ES-I3 (cell line): ENCODE results near the gene ZCCHC2.

Source experiments
- H3K36me3 ChIP-seq: 2 replicates; pipeline ENCODE4 v1.6.1; 2013; ENCODE audit warnings: mild to moderate bottlenecking, low read length, control low read depth, moderate library complexity; ENCODE audit not compliant: insufficient read depth
- H3K4me1 ChIP-seq: 2 replicates; pipeline ENCODE4 v1.6.1; 2013; ENCODE audit warnings: mild to moderate bottlenecking, control low read depth, low read length; ENCODE audit not compliant: insufficient read depth
- H3K9ac ChIP-seq: 2 replicates; pipeline ENCODE4 v1.6.1; 2013; ENCODE audit warnings: low read depth, mild to moderate bottlenecking, low read length, moderate library complexity
- H3K9me3 ChIP-seq: 2 replicates; pipeline ENCODE4 v1.6.1; 2013; ENCODE audit warnings: mild to moderate bottlenecking, low read length, moderate library complexity; ENCODE audit not compliant: control insufficient read depth, insufficient read depth

The ZCCHC2 gene

GRCh38 chr18:62499263-62499650 is 23.6 kb upstream of the ZCCHC2 start:
- no peak overlapping the region for H3K9ac ChIP-seq
- H3K9me3 ChIP-seq: no peaks in the 10 kb centered on the region
- H3K4me1 ChIP-seq: no peaks in the 10 kb centered on the region
- no peaks in the 10 kb centered on the region for H3K36me3 ChIP-seq

- Histone ChIP-seq H3K9ac (no peak overlapping the region), H3K4me1 (no peaks in the 10 kb centered on the region), H3K9me3 (no peaks in the 10 kb centered on the region)
Observed at GRCh38 chr18:62500174-62500573, 22.7 kb upstream of the ZCCHC2 start.

GRCh38 chr18:62500966-62501591 is 21.7 kb upstream of the ZCCHC2 start:
- Histone ChIP-seq H3K9ac (no peak overlapping the region), H3K36me3 (no peaks in the 10 kb centered on the region), H3K4me1 (no peaks in the 10 kb centered on the region), H3K9me3 (no peaks in the 10 kb centered on the region)

More at GRCh38 chr18:62500174-62500573, 22.7 kb upstream of the ZCCHC2 start:
- H3K36me3 ChIP-seq: no peaks in the 10 kb centered on the region

GRCh38 chr18:62505669-62506494 is 16.9 kb upstream of the ZCCHC2 start:
- H3K9me3 ChIP-seq: no peaks in the 10 kb centered on the region
- H3K36me3 ChIP-seq: no peaks in the 10 kb centered on the region
- H3K9ac ChIP-seq: no peak overlapping the region
- peaks cover 6% of the 10 kb centered on the region for H3K4me1 ChIP-seq

- peaks cover 6% of the 10 kb centered on the region for H3K4me1 ChIP-seq
- no peaks in the 10 kb centered on the region for H3K9me3 ChIP-seq
- H3K36me3 ChIP-seq: no peaks in the 10 kb centered on the region
- H3K9ac ChIP-seq: no peak overlapping the region
Observed at GRCh38 chr18:62506495-62507143, 16.2 kb upstream of the ZCCHC2 start.

GRCh38 chr18:62509779-62510178 is 13.0 kb upstream of the ZCCHC2 start:
- Histone ChIP-seq H3K36me3 (no peaks in the 10 kb centered on the region), H3K4me1 (peaks cover 6% of the 10 kb centered on the region), H3K9ac (no peak overlapping the region), H3K9me3 (0 out of 2 replicates have a peak, but pooled peaks cover 4% of the 10 kb centered on the region)

GRCh38 chr18:62510789-62511188 is 12.0 kb upstream of the ZCCHC2 start:
- Histone ChIP-seq H3K36me3 (no peaks in the 10 kb centered on the region), H3K9ac (no peak overlapping the region), H3K9me3 (0 out of 2 replicates have a peak, but pooled peaks cover 4% of the 10 kb centered on the region), H3K4me1 (peaks cover 6% of the 10 kb centered on the region)

GRCh38 chr18:62512532-62512931 is 10.3 kb upstream of the ZCCHC2 start:
- Histone ChIP-seq H3K36me3 (no peaks in the 10 kb centered on the region), H3K9me3 (0 out of 2 replicates have a peak, but pooled peaks cover 4% of the 10 kb centered on the region), H3K9ac (no peak overlapping the region), H3K4me1 (no peaks in the 10 kb centered on the region)

GRCh38 chr18:62512996-62513395 is 9.8 kb upstream of the ZCCHC2 start:
- Histone ChIP-seq H3K9ac (no peak overlapping the region), H3K4me1 (no peaks in the 10 kb centered on the region), H3K9me3 (0 out of 2 replicates have a peak, but pooled peaks cover 4% of the 10 kb centered on the region), H3K36me3 (no peaks in the 10 kb centered on the region)

GRCh38 chr18:62514570-62514969 is 8.3 kb upstream of the ZCCHC2 start:
- H3K36me3 ChIP-seq: no peaks in the 10 kb centered on the region
- 0 out of 2 replicates have a peak, but pooled peaks cover 4% of the 10 kb centered on the region for H3K9me3 ChIP-seq
- no peak overlapping the region for H3K9ac ChIP-seq
- no peaks in the 10 kb centered on the region for H3K4me1 ChIP-seq

- no peaks in the 10 kb centered on the region for H3K36me3 ChIP-seq
- H3K4me1 ChIP-seq: 0 out of 2 replicates have a peak, but pooled peaks cover under 1% of the 10 kb centered on the region
- 0 out of 2 replicates have a peak, but pooled peaks cover 4% of the 10 kb centered on the region for H3K9me3 ChIP-seq
- H3K9ac ChIP-seq: no peak overlapping the region
Observed at GRCh38 chr18:62516242-62516641, 6.6 kb upstream of the ZCCHC2 start.

- Histone ChIP-seq H3K36me3 (no peaks in the 10 kb centered on the region), H3K4me1 (0 out of 2 replicates have a peak, but pooled peaks cover 6% of the 10 kb centered on the region), H3K9me3 (0 out of 2 replicates have a peak, but pooled peaks cover 4% of the 10 kb centered on the region), H3K9ac (no peak overlapping the region)
Observed at GRCh38 chr18:62518460-62519375, 4.1 kb upstream of the ZCCHC2 start.

GRCh38 chr18:62519684-62520083 is 3.1 kb upstream of the ZCCHC2 start:
- Histone ChIP-seq H3K4me1 (0 out of 2 replicates have a peak, but pooled peaks cover 6% of the 10 kb centered on the region), H3K36me3 (no peaks in the 10 kb centered on the region), H3K9ac (no peak overlapping the region), H3K9me3 (no peaks in the 10 kb centered on the region)
